ENCODE results near the gene PNMA6E.
"Not testable (repeated sequence)": the region's sequence is repeated elsewhere in the genome, so short reads cannot be mapped to it uniquely, and the experiment has no call there.

PNMA6E gene

GRCh38 chrX:153407736-153408135 lies 6.6 kb upstream of the PNMA6E start:
- DNase-seq = no peak

GRCh38 chrX:153406903-153407302 lies 5.8 kb upstream of the PNMA6E start:
- no peak for DNase-seq

GRCh38 chrX:153406011-153406410 lies 4.9 kb upstream of the PNMA6E start:
- no peak for DNase-seq

- DNase-seq = no peak
Observed at GRCh38 chrX:153405426-153405825, 4.3 kb upstream of the PNMA6E start.

- DNase-seq = not testable (repeated sequence)
Observed at GRCh38 chrX:153404333-153404732, 3.2 kb upstream of the PNMA6E start.

GRCh38 chrX:153400146-153401132 lies 711 bp downstream of the PNMA6E start:
- peak; percentile 58 for DNase-seq

- no peak for DNase-seq
Observed at GRCh38 chrX:153398275-153398960, 2.7 kb downstream of the PNMA6E start.

GRCh38 chrX:153397256-153397960 lies 3.7 kb downstream of the PNMA6E start:
- no peak for DNase-seq

GRCh38 chrX:153396320-153397195 lies 4.6 kb downstream of the PNMA6E start:
- no peak for DNase-seq

- no peak for DNase-seq
Observed at GRCh38 chrX:153395613-153396319, 5.4 kb downstream of the PNMA6E start.

- no peak for DNase-seq
Observed at GRCh38 chrX:153394612-153395011, 6.5 kb downstream of the PNMA6E start.

GRCh38 chrX:153392642-153393321 lies 8.4 kb downstream of the PNMA6E start:
- DNase-seq = no peak

- not testable (repeated sequence) for DNase-seq
Observed at GRCh38 chrX:153389460-153389768, 11.7 kb downstream of the PNMA6E start.

GRCh38 chrX:153388722-153389459 lies 12.3 kb downstream of the PNMA6E start:
- DNase-seq = no peak

GRCh38 chrX:153387987-153388721 lies 13.0 kb downstream of the PNMA6E start:
- DNase-seq = no peak

GRCh38 chrX:153387345-153387744 lies 13.8 kb downstream of the PNMA6E start:
- no peak for DNase-seq

GRCh38 chrX:153386097-153386496 lies 15.1 kb downstream of the PNMA6E start:
- peak; percentile 3 for DNase-seq

- not testable (repeated sequence) for DNase-seq
Observed at GRCh38 chrX:153384973-153385372, 16.2 kb downstream of the PNMA6E start.

GRCh38 chrX:153384390-153384789 lies 16.8 kb downstream of the PNMA6E start:
- no peak for DNase-seq
